GM19463 (cell line): ENCODE results near the gene CCDC185.
"Not testable (repeated sequence)": the region's sequence is repeated elsewhere in the genome, so short reads cannot be mapped to it uniquely, and the experiment has no call there.

ENCODE experiments used
- ATAC-seq: cut with Tn5 transposase; IDR thresholded peaks from one replicate; pipeline ENCODE4 v1.9.1; 2021; ENCODE audit warnings: mild to moderate bottlenecking, moderate library complexity; ENCODE audit not compliant: unreplicated experiment

CCDC185 gene

GRCh38 chr1:223394242-223394641 is 1.0 kb downstream of the CCDC185 start:
- no peak for ATAC-seq

GRCh38 chr1:223394706-223395105 is 1.5 kb downstream of the CCDC185 start:
- no peak for ATAC-seq

- not testable (repeated sequence) for ATAC-seq
These were observed 6.2 kb downstream of the CCDC185 start for GRCh38 chr1:223399393-223399792.

GRCh38 chr1:223401873-223402789 is 8.9 kb downstream of the CCDC185 start:
- ATAC-seq, result no peak

- ATAC-seq, result no peak
These were observed 9.6 kb downstream of the CCDC185 start for GRCh38 chr1:223402790-223403142.

- ATAC-seq, result no peak
These were observed 10.1 kb downstream of the CCDC185 start for GRCh38 chr1:223403184-223403815.

GRCh38 chr1:223405507-223405906 is 12.3 kb downstream of the CCDC185 start:
- no peak for ATAC-seq

GRCh38 chr1:223410036-223410435 is 16.8 kb downstream of the CCDC185 start:
- no peak for ATAC-seq

GRCh38 chr1:223411309-223411708 is 18.1 kb downstream of the CCDC185 start:
- ATAC-seq, result no peak

GRCh38 chr1:223411710-223412109 is 18.5 kb downstream of the CCDC185 start:
- ATAC-seq, result no peak

- no peak for ATAC-seq
These were observed 20.0 kb downstream of the CCDC185 start for GRCh38 chr1:223413216-223413615.

GRCh38 chr1:223417444-223417843 is 24.2 kb downstream of the CCDC185 start:
- no peak for ATAC-seq

- ATAC-seq, result no peak
These were observed 24.9 kb downstream of the CCDC185 start for GRCh38 chr1:223417903-223418663.

- ATAC-seq, result no peak
These were observed 25.9 kb downstream of the CCDC185 start for GRCh38 chr1:223419115-223419514.

- ATAC-seq, result no peak
These were observed 26.3 kb downstream of the CCDC185 start for GRCh38 chr1:223419561-223419960.

GRCh38 chr1:223421025-223421424 is 27.8 kb downstream of the CCDC185 start:
- ATAC-seq, result no peak

GRCh38 chr1:223421676-223422075 is 28.5 kb downstream of the CCDC185 start:
- ATAC-seq, result no peak

- ATAC-seq, result no peak
These were observed 29.7 kb downstream of the CCDC185 start for GRCh38 chr1:223422911-223423310.

- ATAC-seq, result no peak
These were observed 30.5 kb downstream of the CCDC185 start for GRCh38 chr1:223423641-223424233.

GRCh38 chr1:223425550-223425949 is 32.3 kb downstream of the CCDC185 start:
- ATAC-seq, result no peak

GRCh38 chr1:223426936-223427335 is 33.7 kb downstream of the CCDC185 start:
- no peak for ATAC-seq
